H9 (cell line): Measurements from ENCODE around the gene COL8A2. TPM values are rescaled to one million over a fixed set of nuclear protein-coding genes. Genes with fewer than 3 reads are reported as not detected.

Source experiments
- DNase-seq: peaks from one replicate; pipeline ENCODE4 v3.0.0-alpha.2; 2017
- H2AFZ ChIP-seq: one replicate; pipeline ENCODE4 v1.6.1; 2013; ENCODE audit warnings: mild to moderate bottlenecking, low read length, control low read depth, moderate library complexity
- H2AK5ac ChIP-seq: 2 replicates; pipeline ENCODE4 v1.6.1; 2013; ENCODE audit warnings: low read length, control low read depth, mixed read lengths; ENCODE audit not compliant: insufficient read length
- H2BK120ac ChIP-seq: one replicate; pipeline ENCODE4 v1.6.1; 2013; ENCODE audit warnings: low read depth, mild to moderate bottlenecking, low read length, control low read depth, inconsistent platforms; ENCODE audit not compliant: poor library complexity, severe bottlenecking
- H2BK12ac ChIP-seq: 2 replicates; pipeline ENCODE4 v1.6.1; 2013; ENCODE audit warnings: low read length, control low read depth, mixed read lengths, low read depth; ENCODE audit not compliant: insufficient read length
- H2BK15ac ChIP-seq: 2 replicates; pipeline ENCODE4 v1.6.1; 2013; ENCODE audit warnings: low read depth, low read length, control low read depth
- H2BK20ac ChIP-seq: one replicate; pipeline ENCODE4 v1.6.1; 2013; ENCODE audit warnings: low read depth, mild to moderate bottlenecking, low read length, control low read depth, inconsistent platforms; ENCODE audit not compliant: poor library complexity, severe bottlenecking
- H2BK5ac ChIP-seq: 2 replicates; pipeline ENCODE4 v1.6.1; 2013; ENCODE audit warnings: low read length, control low read depth, mixed read lengths; ENCODE audit not compliant: insufficient read length
- H3K14ac ChIP-seq: 2 replicates; pipeline ENCODE4 v1.6.1; 2013; ENCODE audit warnings: low read length, control low read depth; ENCODE audit not compliant: insufficient read depth
- H3K18ac ChIP-seq: 2 replicates; pipeline ENCODE4 v1.6.1; 2013; ENCODE audit warnings: low read depth, mild to moderate bottlenecking, mixed read lengths, low read length, control low read depth; ENCODE audit not compliant: insufficient read length
- H3K23ac ChIP-seq: 2 replicates; pipeline ENCODE4 v1.6.1; 2013; ENCODE audit warnings: low read length, control low read depth, mixed read lengths, low read depth; ENCODE audit not compliant: insufficient read length
- H3K23me2 ChIP-seq: 2 replicates; pipeline ENCODE4 v1.6.1; 2013; ENCODE audit warnings: low read depth, mild to moderate bottlenecking, mixed read lengths, low read length, control low read depth; ENCODE audit not compliant: insufficient read length, poor library complexity, severe bottlenecking
- H3K27ac ChIP-seq: 2 replicates; pipeline ENCODE4 v1.5.1; 2013; ENCODE audit warnings: low read length, control low read depth, mixed read lengths, low read depth; ENCODE audit not compliant: insufficient read length
- H3K27me3 ChIP-seq: 2 replicates; pipeline ENCODE4 v1.6.1; 2013; ENCODE audit warnings: low read length, control low read depth, inconsistent platforms; ENCODE audit not compliant: insufficient read depth
- H3K4ac ChIP-seq: 2 replicates; pipeline ENCODE4 v1.6.1; 2013; ENCODE audit warnings: low read depth, mild to moderate bottlenecking, control low read depth, inconsistent platforms, low read length, moderate library complexity
- H3K4me1 ChIP-seq: 2 replicates; pipeline ENCODE4 v1.6.1; 2013; ENCODE audit warnings: low read length, control low read depth, inconsistent platforms; ENCODE audit not compliant: insufficient read depth
- H3K4me2 ChIP-seq: 2 replicates; pipeline ENCODE4 v1.6.1; 2013; ENCODE audit warnings: low read length, control low read depth, mixed read lengths; ENCODE audit not compliant: insufficient read length, insufficient read depth
- H3K56ac ChIP-seq: 2 replicates; pipeline ENCODE4 v1.6.1; 2013; ENCODE audit warnings: low read depth, mild to moderate bottlenecking, mixed read lengths, low read length, control low read depth; ENCODE audit not compliant: insufficient read length
- H3K79me1 ChIP-seq: 2 replicates; pipeline ENCODE4 v1.6.1; 2013; ENCODE audit warnings: low read depth, mild to moderate bottlenecking, moderate library complexity, low read length, control low read depth, inconsistent platforms; ENCODE audit not compliant: insufficient read depth, poor library complexity, severe bottlenecking
- H3K79me2 ChIP-seq: 2 replicates; pipeline ENCODE4 v1.6.1; 2013; ENCODE audit warnings: low read length, control low read depth, inconsistent platforms; ENCODE audit not compliant: insufficient read depth
- H3K9ac ChIP-seq: 2 replicates; pipeline ENCODE4 v1.6.1; 2013; ENCODE audit warnings: low read length, control low read depth, mixed read lengths; ENCODE audit not compliant: insufficient read length; ENCODE audit errors: extremely low read depth
- H3K9me3 ChIP-seq: one replicate; pipeline ENCODE4 v1.6.1; 2013; ENCODE audit warnings: low read depth, low read length, inconsistent platforms; ENCODE audit not compliant: control insufficient read depth
- H3T11ph ChIP-seq: one replicate; pipeline ENCODE4 v1.6.1; 2013; ENCODE audit warnings: mild to moderate bottlenecking, low read length, control low read depth, inconsistent platforms
- H4K20me1 ChIP-seq: one replicate; pipeline ENCODE4 v1.6.1; 2013; ENCODE audit not compliant: control insufficient read depth, insufficient read length, insufficient read depth
- H4K5ac ChIP-seq: 2 replicates; pipeline ENCODE4 v1.6.1; 2013; ENCODE audit warnings: low read depth, mild to moderate bottlenecking, mixed read lengths, low read length, control low read depth; ENCODE audit not compliant: insufficient read length
- H4K8ac ChIP-seq: replicated peaks from 2 replicates; pipeline ENCODE4 v1.6.1; 2013; ENCODE audit warnings: low read length, control low read depth, mixed read lengths, low read depth; ENCODE audit not compliant: insufficient read length
- H4K91ac ChIP-seq: 2 replicates; pipeline ENCODE4 v1.6.1; 2013; ENCODE audit warnings: low read depth, mild to moderate bottlenecking, moderate library complexity, mixed read lengths, low read length, control low read depth; ENCODE audit not compliant: insufficient read length
- H3K27ac Mint-ChIP-seq, 3 experiments: 2 replicates in 2 of 3; 3 replicates in 1 of 3; pipeline ENCODE4 v1.8.0; 2020 to 2021; ENCODE audit warnings: mixed read lengths in 3 of 3, mild to moderate bottlenecking in 1 of 3, moderate library complexity in 1 of 3
- H3K27me3 Mint-ChIP-seq: 2 replicates; pipeline ENCODE4 v1.8.0; 2021; ENCODE audit warnings: low read depth, mild to moderate bottlenecking, moderate library complexity, mixed read lengths
- H3K36me3 Mint-ChIP-seq, 3 experiments: 2 replicates in 2 of 3; 3 replicates in 1 of 3; pipeline ENCODE4 v1.8.0; 2020 to 2021; ENCODE audit warnings: low read depth in 3 of 3, mixed read lengths in 3 of 3; ENCODE audit not compliant: insufficient read depth in 1 of 3
- H3K4me1 Mint-ChIP-seq, 2 experiments: 2 replicates each; pipeline ENCODE4 v1.8.0; 2020; ENCODE audit warnings: mixed read lengths in 2 of 2
- H3K4me3 Mint-ChIP-seq, 2 experiments: 2 replicates in 1 of 2; 3 replicates in 1 of 2; pipeline ENCODE4 v1.8.0; 2020 to 2021; ENCODE audit warnings: mild to moderate bottlenecking in 2 of 2, mixed read lengths in 2 of 2, moderate library complexity in 1 of 2
- H3K9me3 Mint-ChIP-seq, 2 experiments: 2 replicates in 1 of 2; 3 replicates in 1 of 2; pipeline ENCODE4 v1.8.0; 2020; ENCODE audit warnings: mild to moderate bottlenecking in 2 of 2, mixed read lengths in 2 of 2, moderate library complexity in 1 of 2
- CTCF ChIP-seq: fragments of 200-600 bp; sonication (generic); conservative IDR thresholded peaks from 3 replicates; pipeline ENCODE4 v1.8.0; 2021; ENCODE audit warnings: antibody characterized with exemption, mild to moderate bottlenecking
- WGBS: extraction: QIAGEN DNeasy Blood & Tissue Kit; methylation state at CpG from one replicate; pipeline ENCODE4 v1.1.7; 2013; ENCODE audit warnings: missing lambda C conversion rate, low lambda C conversion rate, mixed read lengths; ENCODE audit not compliant: insufficient read length; ENCODE audit errors: extremely low coverage; 5-methylcytosine and 5-hydroxymethylcytosine counted together
- total RNA-seq: library from RNA; stranded (reverse); gene quantifications from 2 replicates; pipeline ENCODE4 v1.2.1, GENCODE V29; 2021

COL8A2 gene
- total RNA-seq, 1 experiment from 2014 or later = 1.5 TPM

GRCh38 chr1:36062315-36062714 is 62.7 kb downstream of the COL8A2 start:
- no peaks in the 10 kb centered on the region for H3K9me3 ChIP-seq
- H2BK5ac ChIP-seq = no peak overlapping the region
- H3K27ac ChIP-seq = no peak overlapping the region
- no peak overlapping the region for H3K4ac ChIP-seq
- H2AK5ac ChIP-seq = no peak overlapping the region
- H2BK15ac ChIP-seq = no peak overlapping the region
- no peak overlapping the region for H2BK12ac ChIP-seq
- no peaks in the 10 kb centered on the region for H3K23me2 ChIP-seq
- no peaks in the 10 kb centered on the region; a peak in 1 of 7 replicates for H3K36me3 Mint-ChIP-seq
- no peak overlapping the region for H3K4me3 Mint-ChIP-seq
- H2BK120ac ChIP-seq = no peak overlapping the region
- no peak overlapping the region for H3T11ph ChIP-seq
- H3K27me3 ChIP-seq = no peaks in the 10 kb centered on the region
- no peak overlapping the region for H3K27ac Mint-ChIP-seq
- H4K5ac ChIP-seq = no peak overlapping the region
- no peak overlapping the region for H3K4me2 ChIP-seq
- H3K9me3 Mint-ChIP-seq = no peaks in the 10 kb centered on the region
- no peaks in the 10 kb centered on the region for H4K20me1 ChIP-seq
- H2AFZ ChIP-seq = no peak overlapping the region
- H3K79me2 ChIP-seq = no peaks in the 10 kb centered on the region
- no peak overlapping the region for H3K56ac ChIP-seq
- no peak for DNase-seq
- no peaks in the 10 kb centered on the region for H3K79me1 ChIP-seq
- no peak for TF ChIP-seq CTCF
- no CpG with 5 or more reads among the region's 1 CpG for WGBS
- no peak overlapping the region for H4K91ac ChIP-seq
- no peak overlapping the region for H3K14ac ChIP-seq
- no peak overlapping the region for H3K18ac ChIP-seq
- no peak overlapping the region for H4K8ac ChIP-seq
- no peak overlapping the region for H3K23ac ChIP-seq
- H3K4me1 Mint-ChIP-seq = no peaks in the 10 kb centered on the region
- no peaks in the 10 kb centered on the region for H3K27me3 Mint-ChIP-seq
- no peak overlapping the region for H3K9ac ChIP-seq
- H3K4me1 ChIP-seq = no peaks in the 10 kb centered on the region
- no peak overlapping the region for H2BK20ac ChIP-seq
